ENCODE measurements around the gene GLRX. TPM values are rescaled to one million over a fixed set of nuclear protein-coding genes. Genes with fewer than 3 reads are reported as not detected.
"Not testable (repeated sequence)": the region's sequence is repeated elsewhere in the genome, so short reads cannot be mapped to it uniquely, and the experiment has no call there.

GLRX gene
- total RNA-seq, 2 donors from 2014 or later = 82.4 to 91.9 TPM

- intact Hi-C loops (cut with DNase I, micrococcal nuclease) = loop anchor here (5.0 to 10.0 kb wide), 2 partner anchors 480 to 747 kb away; no protein-coding TSS in a partner anchor
- DNase-seq = peak in 1 of 2 donors; percentile 55
- peak; percentile 19 for ATAC-seq
Observed at GRCh38 chr5:95857185-95857945, 34.8 kb upstream of the GLRX start.

DNA sequence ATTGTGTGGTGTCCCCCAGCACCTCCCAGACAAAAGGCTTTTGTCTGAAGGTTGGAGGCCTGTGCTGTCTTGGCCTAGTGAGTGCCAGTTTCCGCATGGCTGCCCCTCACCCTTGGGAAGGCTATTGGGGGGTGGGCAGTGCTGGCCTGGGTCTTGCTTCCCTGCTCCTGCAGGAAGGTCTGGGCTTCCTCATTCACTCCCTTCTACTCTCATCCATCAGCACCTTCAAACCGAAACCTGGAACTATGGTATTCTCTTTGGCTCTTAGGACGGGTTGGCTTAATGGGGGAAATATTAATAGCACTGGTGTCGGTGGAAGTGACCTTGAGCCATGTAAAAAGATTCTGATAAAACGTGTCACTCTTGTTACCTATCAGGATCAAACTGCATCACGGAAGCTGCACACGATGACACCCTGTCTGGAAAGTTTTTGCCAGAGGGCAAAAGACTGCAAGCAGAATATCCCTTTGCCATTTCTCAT is 34.0 kb upstream of the GLRX start:
- ATAC-seq (no peak), DNase-seq (no peak)
- intact Hi-C loops (cut with DNase I, micrococcal nuclease) = loop anchor here (5.0 to 10.0 kb wide), 2 partner anchors 481 to 748 kb away; no protein-coding TSS in a partner anchor

- DNase-seq (no peak), ATAC-seq (no peak)
- intact Hi-C loops (cut with DNase I, micrococcal nuclease) = loop anchor here in 1 of 2 donors (10.0 kb wide), 1 partner anchor 751 kb away; no protein-coding TSS in a partner anchor
Observed at GRCh38 chr5:95853490-95853889, 31.0 kb upstream of the GLRX start.

DNA sequence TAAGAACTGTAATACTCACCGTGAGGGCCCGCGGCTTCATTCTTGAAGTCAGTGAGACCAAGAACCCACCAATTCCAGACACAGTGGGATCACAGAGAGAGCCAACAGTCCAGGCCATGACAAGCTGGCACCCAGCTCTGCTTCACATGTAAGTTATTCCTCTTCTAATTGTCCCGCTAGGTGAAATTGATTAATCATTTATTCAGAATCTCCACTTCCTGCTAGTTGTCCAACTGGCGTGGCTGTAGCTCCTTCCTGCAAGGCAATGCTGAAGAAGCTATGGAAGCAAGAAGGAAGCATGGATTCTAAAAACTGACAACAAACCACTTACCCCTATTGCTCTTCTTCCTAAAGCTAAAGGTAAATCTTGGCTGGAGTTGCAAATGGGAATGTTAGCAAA is 30.0 kb upstream of the GLRX start:
- intact Hi-C loops (cut with DNase I, micrococcal nuclease) = loop anchor here in 1 of 2 donors (10.0 kb wide), 1 partner anchor 752 kb away; no protein-coding TSS in a partner anchor
- ATAC-seq (peak; percentile 58), DNase-seq (no peak)

- ATAC-seq = not testable (repeated sequence)
Observed at GRCh38 chr5:95851141-95851540, 28.6 kb upstream of the GLRX start.

DNA sequence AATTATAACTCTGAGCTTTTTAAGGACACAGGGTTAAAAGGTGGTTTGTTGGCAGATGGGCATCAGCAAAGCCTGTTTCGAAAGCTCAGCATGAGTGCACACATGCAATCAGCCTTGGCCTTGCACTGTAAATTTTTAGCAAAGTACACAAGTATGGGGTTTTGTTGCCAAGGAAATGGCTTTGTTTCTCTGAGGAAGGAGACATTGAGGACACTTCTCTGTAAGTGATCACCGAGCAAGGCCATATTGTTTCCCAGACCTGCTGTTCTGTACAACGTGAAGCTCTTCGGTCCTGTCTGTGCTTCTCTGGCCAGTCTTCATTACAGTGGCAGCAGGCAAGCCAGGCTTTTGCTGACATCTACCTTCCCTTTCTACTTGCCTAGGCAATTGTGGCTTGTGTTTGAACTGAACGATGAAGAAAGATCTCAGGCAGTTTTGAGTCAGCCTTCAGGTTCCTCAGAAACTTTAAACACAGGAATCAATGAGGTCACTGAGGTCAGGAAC is 27.9 kb upstream of the GLRX start:
- ATAC-seq (no peak), DNase-seq (no peak)
- intact Hi-C loops (cut with DNase I, micrococcal nuclease) = loop anchor here in 1 of 2 donors (10.0 kb wide), 1 partner anchor 754 kb away; no protein-coding TSS in a partner anchor

More at GRCh38 chr5:95851141-95851540, 28.6 kb upstream of the GLRX start:
- intact Hi-C loops (cut with DNase I, micrococcal nuclease) = loop anchor here in 1 of 2 donors (10.0 kb wide), 1 partner anchor 754 kb away; no protein-coding TSS in a partner anchor
- DNase-seq = not testable (repeated sequence)

DNA sequence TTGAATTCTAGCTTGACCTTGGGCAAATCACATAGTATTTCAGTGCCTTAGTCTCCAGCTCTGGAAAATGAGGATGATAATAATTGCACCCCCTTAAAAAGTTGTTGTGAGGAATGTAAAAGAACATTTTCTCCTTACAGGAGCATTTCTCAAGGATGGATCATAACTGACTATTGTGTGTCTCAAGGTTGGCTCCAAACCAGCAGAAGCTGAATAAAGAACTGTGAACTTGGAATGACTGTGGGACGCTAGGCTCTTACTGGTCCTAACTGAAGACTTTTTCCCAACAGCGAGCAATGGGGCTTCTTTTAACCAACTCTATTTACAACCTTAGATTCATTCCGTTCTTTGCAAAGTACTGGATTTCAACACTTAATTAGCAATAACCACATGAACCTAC is 26.2 kb upstream of the GLRX start:
- ATAC-seq = no peak

DNA sequence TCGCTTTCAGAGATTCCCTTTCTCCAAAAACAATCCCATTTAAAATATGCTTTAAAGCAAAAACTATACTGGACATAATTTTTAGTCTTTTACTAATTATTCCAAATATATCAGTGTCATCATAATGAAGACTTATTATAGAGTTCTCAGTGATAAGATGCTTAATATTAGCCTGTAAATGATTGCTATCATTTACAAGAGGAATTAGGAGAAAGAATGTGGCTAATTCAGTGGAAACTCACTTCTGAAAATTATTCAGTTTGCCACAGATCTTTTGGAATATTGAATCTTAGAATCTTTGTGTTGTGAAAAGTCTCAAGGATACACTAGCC is 24.7 kb upstream of the GLRX start:
- intact Hi-C loops (cut with DNase I, micrococcal nuclease) = loop anchor here (2.0 to 10.0 kb wide), 3 partner anchors 62 to 185 kb away; no protein-coding TSS in a partner anchor
- DNase-seq (no peak), ATAC-seq (no peak)

More for the DNA sequence above, 26.2 kb upstream of the GLRX start:
- no peak for DNase-seq
- intact Hi-C loops (cut with DNase I, micrococcal nuclease) = loop anchor here (5.0 to 10.0 kb wide), 2 partner anchors 64 to 186 kb away; no protein-coding TSS in a partner anchor

DNA sequence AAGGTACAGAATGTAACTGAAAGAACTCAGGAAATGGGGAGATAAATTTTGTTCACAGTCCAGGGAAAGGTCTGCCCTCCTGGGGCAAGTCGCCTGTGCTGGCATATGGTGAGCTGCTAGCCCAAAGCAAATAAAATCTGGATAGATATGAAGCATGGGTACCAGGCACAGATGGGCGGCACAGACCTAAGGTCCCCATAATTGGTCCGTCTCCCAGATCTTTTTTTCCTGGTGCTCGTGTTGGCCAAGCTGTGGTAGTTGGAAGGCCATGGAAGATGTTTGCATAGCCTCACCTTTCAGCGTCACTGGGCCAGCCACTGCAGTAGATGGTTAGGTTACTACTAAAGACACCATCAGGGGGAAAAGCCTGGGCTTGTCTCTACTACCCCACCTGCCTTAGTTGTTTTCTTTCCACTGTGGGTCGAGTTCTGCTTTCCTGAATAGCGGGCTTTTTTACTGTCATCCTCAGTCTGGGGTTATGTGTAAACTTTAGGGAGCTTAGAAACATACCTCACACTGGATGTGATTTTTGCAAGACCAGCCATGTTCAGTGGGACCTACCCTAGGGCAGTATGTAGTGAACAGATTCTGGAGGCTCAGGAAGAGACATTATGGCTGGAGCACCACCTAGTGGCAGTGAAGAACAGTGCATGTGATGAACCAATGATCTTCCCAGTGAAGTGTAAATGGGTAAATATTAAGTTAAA is 24.2 kb upstream of the GLRX start:
- intact Hi-C loops (cut with DNase I, micrococcal nuclease) = loop anchor here (2.0 to 10.0 kb wide), 3 partner anchors 62 to 184 kb away; no protein-coding TSS in a partner anchor
- DNase-seq (peak in 1 of 2 donors; percentile 62), ATAC-seq (peak; percentile 74)

DNA sequence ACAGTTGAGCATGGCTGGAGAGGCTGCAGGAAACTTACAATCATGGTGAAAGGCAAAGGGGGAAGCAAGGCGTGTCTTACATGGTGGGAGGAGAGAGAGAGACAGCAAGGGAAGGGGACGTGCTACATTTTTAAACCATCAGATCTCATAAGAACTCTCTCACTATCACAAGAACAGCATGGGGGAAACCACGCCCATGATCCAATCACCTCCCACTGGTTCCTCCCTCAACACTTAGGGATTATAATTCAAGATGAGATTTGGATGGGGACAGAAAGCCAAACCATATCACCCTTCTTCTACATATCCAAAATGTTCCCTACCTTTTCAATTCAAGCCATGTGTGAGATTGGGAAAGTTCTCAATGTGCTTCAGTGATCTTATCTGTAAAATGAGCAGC is 22.9 kb upstream of the GLRX start:
- DNase-seq = no peak
- intact Hi-C loops (cut with DNase I, micrococcal nuclease) = loop anchor here (5.0 to 10.0 kb wide), 2 partner anchors 61 to 183 kb away; no protein-coding TSS in a partner anchor
- no peak for ATAC-seq

DNA sequence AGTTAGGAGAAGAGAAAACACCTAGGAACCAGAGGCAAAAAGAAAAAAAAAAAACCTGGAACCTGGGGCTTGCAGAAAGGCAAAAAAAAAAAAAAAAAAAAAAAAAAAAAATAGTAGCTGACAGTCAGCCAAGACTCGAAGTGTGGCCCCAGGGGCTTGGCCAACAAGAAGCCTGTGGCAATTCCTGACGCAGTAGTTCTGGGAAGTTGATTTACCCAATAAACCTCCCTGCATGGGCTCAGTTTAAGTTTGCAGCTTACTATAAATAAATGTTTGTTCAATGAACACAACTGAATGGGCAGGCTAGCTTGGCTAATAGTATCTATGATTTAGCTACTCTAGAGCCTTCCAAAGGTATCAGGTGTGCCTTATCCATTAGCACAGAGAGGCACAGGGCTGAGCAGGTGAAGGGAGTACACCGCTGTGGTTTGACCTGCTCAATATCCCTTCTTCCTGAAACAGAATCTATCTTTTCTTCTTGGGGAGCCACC is 21.3 kb upstream of the GLRX start:
- no peak for ATAC-seq
- intact Hi-C loops (cut with DNase I, micrococcal nuclease) = loop anchor here in 1 of 2 donors (10.0 kb wide), 1 partner anchor 59 kb away; no protein-coding TSS in a partner anchor
- no peak for DNase-seq

GRCh38 chr5:95842854-95843544 is 20.5 kb upstream of the GLRX start:
- ATAC-seq = no peak
- intact Hi-C loops (cut with DNase I, micrococcal nuclease) = loop anchor here in 1 of 2 donors (10.0 kb wide), 1 partner anchor 58 kb away; no protein-coding TSS in a partner anchor
- DNase-seq = peak; percentile 56 to 74

- DNase-seq (peak in 1 of 2 donors; percentile 74), ATAC-seq (peak; percentile 88)
- intact Hi-C loops (cut with DNase I, micrococcal nuclease) = loop anchor here in 1 of 2 donors (10.0 kb wide), 1 partner anchor 57 kb away; no protein-coding TSS in a partner anchor
Observed at GRCh38 chr5:95841914-95842812, 19.6 kb upstream of the GLRX start.

- DNase-seq = no peak
- ATAC-seq = no peak
- intact Hi-C loops (cut with DNase I, micrococcal nuclease) = loop anchor here in 1 of 2 donors (10.0 kb wide), 1 partner anchor 56 kb away; no protein-coding TSS in a partner anchor
Observed at GRCh38 chr5:95840956-95841705, 18.6 kb upstream of the GLRX start.

GRCh38 chr5:95839658-95840057 is 17.1 kb upstream of the GLRX start:
- intact Hi-C loops (cut with DNase I, micrococcal nuclease) = loop anchor here in 1 of 2 donors (10.0 kb wide), 1 partner anchor 55 kb away; no protein-coding TSS in a partner anchor
- peak; percentile 31 for ATAC-seq
- no peak for DNase-seq

- intact Hi-C loops (cut with DNase I, micrococcal nuclease) = no loop called here
- ATAC-seq = no peak
- DNase-seq = no peak
Observed at GRCh38 chr5:95838556-95838955, 16.0 kb upstream of the GLRX start.
